Ascending aorta (tissue), 2 donors: ENCODE data around the gene MAP3K19. TPM values are rescaled to one million over a fixed set of nuclear protein-coding genes. Genes with fewer than 3 reads are reported as not detected.
"Not testable (repeated sequence)": the region's sequence is repeated elsewhere in the genome, so short reads cannot be mapped to it uniquely, and the experiment has no call there.

Experiments used
- DNase-seq, 2 donors: peaks; one replicate each; pipeline ENCODE4 v3.0.0-alpha.2; 2019; ENCODE audit warnings: low spot score in 2 of 2
- H3K27ac ChIP-seq, 2 donors: fragments of 200-600 bp; sonication (generic); one replicate each; pipeline ENCODE4 v1.5.1; 2016 to 2017; ENCODE audit warnings: mild to moderate bottlenecking in 1 of 2
- H3K27me3 ChIP-seq: fragments of 200-600 bp; sonication (generic); one replicate; pipeline ENCODE4 v1.5.1; 2017
- H3K36me3 ChIP-seq, 2 donors: fragments of 200-600 bp; sonication (generic); one replicate each; pipeline ENCODE4 v1.5.1; 2016
- H3K4me1 ChIP-seq, 2 donors: fragments of 200-600 bp; sonication (generic); one replicate each; pipeline ENCODE4 v1.5.1; 2016 to 2017; ENCODE audit warnings: mild to moderate bottlenecking in 1 of 2
- H3K4me3 ChIP-seq, 2 donors: fragments of 200-600 bp; sonication (generic); one replicate each; pipeline ENCODE4 v1.5.1; 2016 to 2017; ENCODE audit warnings: mild to moderate bottlenecking in 1 of 2
- H3K9me3 ChIP-seq, 2 donors: fragments of 200-600 bp; sonication (generic); one replicate each; pipeline ENCODE4 v1.5.1; 2016
- CTCF ChIP-seq, 3 experiments: fragments of 200-600 bp in 2 of 3; fragments of 450-650 bp in 1 of 3; sonication (generic) in 2 of 3; IDR thresholded peaks; one replicate each; pipeline ENCODE4 v1.5.1; 2016 to 2019; ENCODE audit warnings: antibody characterized with exemption in 3 of 3, mild to moderate bottlenecking in 1 of 3, moderate library complexity in 1 of 3
- intact Hi-C: fragments of 100-400 bp; cut with DNase I; formaldehyde crosslinking; loops from one replicate; pipeline ENCODE4 v1.15.1; 2023
- total RNA-seq: library from RNA; depleted of rRNA; stranded (reverse); fragments of >200 nt; gene quantifications from one replicate; pipeline ENCODE4 v1.1.0, GENCODE V29; 2016

Gene MAP3K19
- total RNA-seq, 1 donor from 2014 or later = not detected

- no peak overlapping the region for H3K4me3 ChIP-seq
- intact Hi-C loops = no loop called here
Measured at GRCh38 chr2:134973241-134974138, 73.8 kb downstream of the MAP3K19 start.

GRCh38 chr2:134967166-134967565 lies 80.1 kb downstream of the MAP3K19 start:
- DNase-seq, H3K4me1 ChIP-seq, H3K36me3 ChIP-seq, H3K9me3 ChIP-seq, H3K4me3 ChIP-seq, intact Hi-C loops, H3K27me3 ChIP-seq, H3K27ac ChIP-seq: not testable (repeated sequence)

More at GRCh38 chr2:134973241-134974138, 73.8 kb downstream of the MAP3K19 start:
- Histone ChIP-seq H3K27ac (no peak overlapping the region), H3K9me3 (peaks cover 4 to 13% of the 10 kb centered on the region in 2 donors), H3K36me3 (no peaks in the 10 kb centered on the region), H3K27me3 (no peaks in the 10 kb centered on the region), H3K4me1 (no peaks in the 10 kb centered on the region)
- no peak for DNase-seq
- TF ChIP-seq CTCF (IDR thresholded peaks at IDR 0.05) = no peak

GRCh38 chr2:134957477-134957876 lies 89.8 kb downstream of the MAP3K19 start:
- no peaks in the 10 kb centered on the region for H3K9me3 ChIP-seq
- H3K4me3 ChIP-seq = no peak overlapping the region
- H3K27ac ChIP-seq = no peak overlapping the region
- TF ChIP-seq CTCF (IDR thresholded peaks at IDR 0.05) = no peak
- H3K36me3 ChIP-seq = peaks cover 30 to 32% of the 10 kb centered on the region in 2 donors
- intact Hi-C loops = no loop called here
- no peaks in the 10 kb centered on the region for H3K4me1 ChIP-seq
- H3K27me3 ChIP-seq = no peaks in the 10 kb centered on the region
- DNase-seq = no peak

GRCh38 chr2:134955744-134956143 lies 91.5 kb downstream of the MAP3K19 start:
- H3K27me3 ChIP-seq = no peaks in the 10 kb centered on the region
- H3K4me3 ChIP-seq = no peak overlapping the region
- peaks cover 32 to 33% of the 10 kb centered on the region in 2 donors for H3K36me3 ChIP-seq
- no peak overlapping the region for H3K27ac ChIP-seq
- DNase-seq = no peak
- intact Hi-C loops = no loop called here
- H3K9me3 ChIP-seq = no peaks in the 10 kb centered on the region
- no peaks in the 10 kb centered on the region for H3K4me1 ChIP-seq
- no peak for TF ChIP-seq CTCF (IDR thresholded peaks at IDR 0.05)

- intact Hi-C loops = no loop called here
- DNase-seq = no peak
- Histone ChIP-seq H3K9me3 (no peaks in the 10 kb centered on the region), H3K36me3 (peaks cover 42 to 46% of the 10 kb centered on the region in 2 donors), H3K4me1 (no peaks in the 10 kb centered on the region), H3K27me3 (no peaks in the 10 kb centered on the region), H3K4me3 (no peak overlapping the region), H3K27ac (no peak overlapping the region)
- no peak for TF ChIP-seq CTCF (IDR thresholded peaks at IDR 0.05)
Measured at GRCh38 chr2:134954065-134954464, 93.2 kb downstream of the MAP3K19 start.

GRCh38 chr2:134952608-134953007 lies 94.6 kb downstream of the MAP3K19 start:
- TF ChIP-seq CTCF (IDR thresholded peaks at IDR 0.05) = no peak
- no peaks in the 10 kb centered on the region for H3K9me3 ChIP-seq
- no peaks in the 10 kb centered on the region for H3K4me1 ChIP-seq
- H3K4me3 ChIP-seq = no peak overlapping the region
- H3K36me3 ChIP-seq = peaks cover 53 to 61% of the 10 kb centered on the region in 2 donors
- no peak overlapping the region for H3K27ac ChIP-seq
- no peaks in the 10 kb centered on the region for H3K27me3 ChIP-seq
- intact Hi-C loops = no loop called here
- no peak for DNase-seq
